ENCODE measurements around the gene C1orf216.
"Not testable (repeated sequence)": the region's sequence is repeated elsewhere in the genome, so short reads cannot be mapped to it uniquely, and the experiment has no call there.

DNA sequence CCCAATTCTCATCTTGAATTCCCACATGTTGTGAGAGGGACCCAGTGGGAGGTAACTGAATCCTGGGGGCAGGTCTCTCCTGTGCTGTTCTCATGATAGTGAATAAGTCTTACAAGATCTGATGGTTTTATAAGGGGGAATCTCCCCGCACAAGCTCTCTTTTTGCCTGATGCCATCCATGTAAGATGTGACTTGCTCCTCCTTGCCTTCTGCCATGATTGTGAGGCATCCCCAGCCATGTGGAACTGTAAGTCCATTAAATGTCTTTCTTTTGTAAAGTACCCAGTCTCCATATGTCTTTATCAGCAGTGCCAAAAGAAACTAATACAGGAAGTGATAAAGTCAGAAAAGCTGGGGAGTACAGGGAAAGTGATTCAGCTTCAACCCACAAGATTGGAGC, 19.5 kb downstream of the C1orf216 start:
- not testable (repeated sequence) for TF ChIP-seq POLR2AphosphoS5, POLR2A (IDR thresholded peaks at IDR 0.05; ENCODE audit: low read depth, low read length)
